HG02763 (cell line): ENCODE results near the gene VWF.
"Not testable (repeated sequence)": the region's sequence is repeated elsewhere in the genome, so short reads cannot be mapped to it uniquely, and the experiment has no call there.

Experiments used
- ATAC-seq: cut with Tn5 transposase; IDR thresholded peaks from one replicate; pipeline ENCODE4 v1.9.1; 2021; ENCODE audit warnings: mild to moderate bottlenecking, moderate library complexity; ENCODE audit not compliant: unreplicated experiment

VWF gene

DNA sequence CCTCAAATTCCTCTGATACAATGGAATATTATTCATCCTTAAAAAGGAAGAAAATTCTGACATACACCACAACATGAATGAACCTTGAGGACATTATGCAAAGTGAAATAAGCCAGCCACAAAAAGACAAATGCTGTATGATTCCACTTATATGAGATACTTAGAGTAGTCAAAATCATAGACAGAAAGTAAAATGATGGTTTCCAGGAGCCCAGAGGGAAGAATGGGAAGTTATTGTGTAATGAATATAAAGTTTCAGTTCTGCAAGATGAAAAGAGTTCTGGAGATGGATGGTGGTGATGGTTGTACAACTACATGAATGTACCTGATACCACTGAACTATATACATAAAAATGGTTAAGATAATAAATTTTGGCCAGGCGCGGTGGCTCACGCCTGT, 18.3 kb downstream of the VWF start:
- ATAC-seq = no peak

GRCh38 chr12:6104842-6105241, 19.6 kb downstream of the VWF start:
- no peak for ATAC-seq

- ATAC-seq = no peak
Observed at GRCh38 chr12:6104027-6104426, 20.4 kb downstream of the VWF start.

- ATAC-seq = not testable (repeated sequence)
Observed at GRCh38 chr12:6102021-6102420, 22.4 kb downstream of the VWF start.

DNA sequence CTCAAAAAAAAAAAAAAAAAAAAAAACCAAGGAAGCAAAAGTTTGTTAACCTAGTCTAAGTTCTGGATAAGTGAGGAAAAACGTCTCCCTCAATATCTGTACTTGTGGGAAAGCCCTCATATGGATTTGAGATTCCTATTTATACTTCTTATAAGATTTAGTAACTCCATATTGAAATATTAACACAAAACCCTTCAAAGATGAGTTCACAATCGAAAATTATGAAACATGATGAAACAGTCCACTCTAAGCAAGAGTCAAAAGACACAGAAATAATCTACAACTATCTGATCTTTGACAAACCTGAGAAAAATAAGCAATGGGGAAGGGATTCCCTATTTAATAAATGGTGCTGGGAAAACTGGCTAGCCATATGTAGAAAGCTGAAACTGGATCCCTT, 25.2 kb downstream of the VWF start:
- no peak for ATAC-seq

DNA sequence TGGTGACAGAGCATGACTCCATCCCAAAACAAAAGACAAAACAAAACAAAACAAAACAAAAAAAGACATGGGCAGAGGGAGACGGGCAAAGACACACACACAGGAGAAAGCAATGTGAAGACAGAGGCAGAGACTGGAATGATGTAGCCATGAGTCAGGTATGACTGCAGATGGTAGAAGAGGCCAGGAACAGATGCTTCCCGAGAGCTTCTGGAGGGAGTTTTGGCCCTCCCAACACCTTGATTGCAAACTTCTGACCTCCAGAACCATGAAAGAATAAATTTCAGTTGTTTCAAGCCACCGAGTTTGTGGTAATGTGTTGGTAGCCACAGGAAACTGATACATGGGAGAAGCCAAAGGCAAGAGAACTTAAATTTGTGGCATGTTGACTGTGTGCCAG, 27.1 kb downstream of the VWF start:
- no peak for ATAC-seq

DNA sequence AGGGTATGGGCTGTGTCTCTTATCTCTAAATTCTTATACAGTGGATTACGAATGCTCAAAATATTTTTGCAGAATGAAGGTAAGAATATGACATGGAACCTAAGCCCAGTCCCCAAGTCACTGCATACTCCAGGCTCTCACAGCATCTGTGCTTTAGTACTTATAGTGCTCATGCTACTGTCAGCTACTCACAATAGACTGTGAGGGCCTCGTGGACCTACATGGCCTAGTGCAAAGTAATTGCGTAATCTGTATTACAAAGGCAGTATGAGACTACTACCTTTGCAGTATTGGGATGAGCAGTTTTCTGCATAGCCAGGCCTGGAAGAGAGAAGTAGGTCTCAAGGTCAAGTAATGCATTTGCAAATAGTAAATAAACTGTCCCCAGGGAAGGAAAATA, 27.9 kb downstream of the VWF start:
- no peak for ATAC-seq

DNA sequence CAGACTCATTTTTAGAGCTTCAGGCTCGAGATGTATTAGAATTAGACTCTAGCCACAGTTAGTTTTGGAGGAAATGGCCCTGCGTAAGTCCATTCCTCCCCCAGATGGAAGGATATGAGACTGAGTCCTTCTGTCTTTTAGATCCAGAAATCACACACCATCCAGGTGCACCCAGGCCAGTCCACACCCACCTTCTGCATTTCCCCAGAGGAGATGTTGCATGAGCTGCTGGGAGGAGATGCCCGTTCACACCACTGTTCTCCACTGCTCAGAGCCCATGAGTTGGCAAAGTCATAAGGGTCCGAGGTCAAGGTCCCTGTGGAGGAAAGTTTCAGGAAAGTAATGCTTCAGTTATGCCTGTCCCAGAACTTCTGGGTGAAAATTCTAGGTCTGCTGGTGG, 29.2 kb downstream of the VWF start:
- no peak for ATAC-seq

DNA sequence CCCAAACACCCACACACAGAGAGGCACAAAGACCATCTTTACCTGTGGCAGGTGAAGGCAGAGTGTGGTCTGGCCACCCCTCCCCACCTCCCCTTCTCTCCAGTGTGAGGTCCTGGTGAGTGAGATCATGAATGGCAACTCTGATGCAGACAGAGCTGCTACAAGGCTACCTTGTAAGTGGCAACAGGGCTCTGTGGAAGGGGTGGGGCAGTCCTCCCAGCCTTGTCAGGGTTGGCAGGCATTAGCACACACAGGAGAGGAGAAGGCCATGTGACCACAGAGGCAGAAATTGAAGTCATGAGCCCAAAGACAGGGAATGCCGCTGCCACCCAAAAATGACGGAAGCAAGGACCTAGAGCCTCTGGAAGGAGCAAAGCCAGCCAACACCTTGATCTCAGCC, 30.7 kb downstream of the VWF start:
- no peak for ATAC-seq

DNA sequence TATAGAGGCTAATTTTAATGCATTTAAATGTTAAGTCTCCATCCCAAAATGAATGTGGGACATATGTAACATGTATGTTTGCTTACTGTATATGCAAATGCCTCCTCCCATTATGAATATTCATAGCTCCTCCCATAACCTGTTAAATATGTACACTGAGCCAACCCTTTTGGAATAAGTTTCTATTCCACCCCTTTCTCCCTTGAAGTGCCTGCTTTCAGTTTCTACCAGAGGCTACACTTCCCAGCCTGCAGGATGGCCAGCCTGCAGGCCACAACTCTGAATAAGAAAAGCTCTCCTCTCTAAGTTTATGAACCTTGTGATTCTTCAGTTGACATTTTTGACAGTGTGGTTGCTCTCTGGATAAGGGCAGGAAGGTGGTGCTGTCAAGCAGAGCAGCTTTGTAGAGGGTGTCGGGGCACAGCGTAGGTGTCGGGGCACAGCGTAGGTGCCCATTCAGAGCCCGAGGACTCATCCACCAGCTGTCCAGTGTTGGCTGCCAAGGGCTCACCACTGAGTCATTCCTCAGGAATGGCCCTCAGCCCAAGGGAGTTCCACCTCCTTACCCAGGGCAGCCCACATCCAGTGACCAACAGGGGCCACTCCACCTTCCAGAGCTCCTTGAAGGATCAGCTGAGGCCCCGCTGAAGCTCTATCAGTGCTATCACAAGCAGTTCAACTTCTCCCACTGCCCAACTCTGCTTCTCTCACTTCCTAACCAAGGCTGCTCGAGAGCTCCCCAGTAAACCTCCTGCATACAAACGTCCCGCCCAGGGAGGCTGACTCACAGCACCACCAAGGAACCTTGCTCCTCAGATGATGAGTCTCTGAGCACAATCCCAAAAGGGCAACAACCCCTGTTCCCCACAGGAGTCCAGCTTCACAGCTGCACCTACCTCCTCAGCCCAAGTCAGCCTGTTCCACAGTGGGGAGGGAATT, 31.4 kb downstream of the VWF start:
- no peak for ATAC-seq

DNA sequence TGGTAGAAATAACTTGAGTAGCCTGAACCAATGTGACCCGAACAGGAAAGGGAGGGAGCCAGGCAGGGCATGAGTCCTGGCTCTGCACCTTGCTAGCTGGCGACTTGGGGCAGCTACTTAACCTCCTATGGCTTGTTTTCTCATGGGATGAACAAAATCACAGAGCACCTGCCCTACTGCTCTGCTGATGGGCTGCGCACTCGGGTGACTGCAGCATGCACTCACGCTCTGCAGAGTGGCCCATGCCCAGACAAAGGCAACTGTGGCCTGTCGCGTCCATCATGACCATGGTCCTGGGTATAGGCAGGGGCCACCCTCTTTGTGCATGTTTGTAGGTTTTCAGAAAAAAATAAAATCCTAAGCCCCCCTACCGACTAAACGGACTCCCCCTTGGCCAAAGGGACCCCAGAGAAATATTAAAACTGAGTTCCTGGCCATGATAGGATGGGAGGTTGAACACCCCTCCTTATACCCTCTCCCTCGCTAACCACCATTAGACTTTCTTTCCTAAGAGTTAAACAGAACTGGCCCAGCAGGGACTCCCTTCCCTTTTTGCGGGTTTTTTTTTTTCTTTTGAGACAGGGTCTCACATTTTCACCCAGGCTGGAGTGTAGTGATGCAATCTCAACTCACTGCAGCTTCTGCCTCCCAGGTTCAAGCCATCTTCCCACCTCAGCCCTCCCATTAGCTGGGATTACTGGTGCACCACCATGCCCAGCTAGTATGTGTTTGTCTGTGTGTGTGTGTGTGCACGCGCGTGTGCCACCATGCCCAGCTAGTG, 32.5 kb downstream of the VWF start:
- no peak for ATAC-seq

DNA sequence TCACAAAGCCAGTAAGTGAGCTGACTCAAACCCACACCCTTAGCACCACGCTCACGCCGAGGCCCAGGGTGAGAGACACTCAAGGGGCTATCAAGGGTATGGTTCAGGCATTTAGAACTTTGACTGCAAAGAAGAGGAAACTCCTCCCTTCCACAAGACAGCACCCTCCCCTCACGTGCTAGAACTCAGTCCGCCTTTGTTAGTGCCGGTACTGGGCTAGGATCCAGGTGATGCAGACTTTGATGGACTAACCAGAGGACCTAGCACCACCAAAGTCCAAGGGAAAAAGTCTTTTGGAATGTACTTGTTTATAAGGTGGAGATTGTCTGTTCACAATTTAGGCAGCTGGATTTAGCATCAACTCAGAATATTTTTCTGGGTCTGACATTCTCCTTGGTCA, 33.7 kb downstream of the VWF start:
- no peak for ATAC-seq

GRCh38 chr12:6088921-6089747, 35.3 kb downstream of the VWF start:
- ATAC-seq = no peak

- no peak for ATAC-seq
Observed at GRCh38 chr12:6086316-6086715, 38.2 kb downstream of the VWF start.

DNA sequence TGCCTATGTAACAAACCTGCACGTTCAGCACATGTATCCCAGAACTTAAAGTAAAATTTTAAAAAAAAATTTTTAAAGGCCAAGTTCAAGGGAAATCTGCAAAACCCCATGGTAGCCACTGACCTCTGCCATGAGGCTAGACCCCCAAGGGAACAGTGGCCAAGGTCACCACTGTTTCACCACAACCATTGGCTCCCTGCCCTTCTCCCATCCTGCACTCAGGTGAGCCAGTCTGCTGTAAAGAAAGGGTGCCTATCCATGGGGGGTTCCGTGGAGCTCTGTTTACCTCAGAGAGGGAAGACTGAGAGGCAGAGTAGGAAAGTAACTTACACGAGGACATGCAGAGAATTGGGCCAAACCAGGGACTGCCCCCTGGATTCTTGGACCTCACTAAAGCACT, 38.6 kb downstream of the VWF start:
- ATAC-seq = no peak

DNA sequence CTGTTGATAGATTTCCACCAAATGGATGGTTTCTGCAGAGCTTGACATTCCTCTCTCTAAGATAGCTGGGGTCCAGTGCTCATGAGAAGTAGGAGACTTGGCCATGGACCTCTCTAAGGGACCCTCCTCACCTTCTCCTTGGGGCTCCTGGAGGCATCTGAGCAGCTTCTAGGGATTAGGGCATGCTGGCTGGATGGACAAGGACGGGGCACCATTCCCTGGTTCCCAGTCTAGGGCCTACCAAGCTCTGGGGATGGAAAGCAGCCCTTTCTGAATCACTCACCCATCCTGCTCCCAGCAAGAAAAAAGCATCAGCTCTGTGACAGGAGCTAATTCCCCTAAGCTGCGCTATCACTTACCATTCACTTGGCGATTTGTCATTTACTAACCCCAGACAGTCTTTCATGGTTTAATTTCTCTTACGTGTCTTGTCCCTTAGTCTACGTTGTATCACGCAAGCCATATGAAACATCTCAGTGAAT, 39.5 kb downstream of the VWF start:
- ATAC-seq = no peak

GRCh38 chr12:6084261-6084968, 40.1 kb downstream of the VWF start:
- no peak for ATAC-seq

DNA sequence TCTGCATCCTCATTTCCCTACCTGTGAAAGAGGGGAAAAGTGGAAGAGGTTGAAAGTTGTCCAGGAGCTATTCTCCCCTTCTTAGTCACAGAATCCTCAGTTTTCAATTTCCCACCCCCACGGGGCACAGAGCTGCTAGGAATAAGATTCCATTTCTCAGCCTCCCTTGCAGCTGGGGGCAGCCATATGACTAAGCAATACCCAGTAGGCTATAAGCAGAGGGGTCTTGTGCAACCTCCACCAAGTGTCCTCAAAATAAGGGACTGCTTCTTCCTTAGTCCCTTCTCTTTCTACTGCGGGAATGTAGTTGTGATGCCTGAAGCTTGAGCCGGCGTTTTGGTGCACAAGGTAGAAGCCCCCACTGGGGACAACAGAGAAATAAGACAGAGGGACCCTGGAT, 40.9 kb downstream of the VWF start:
- ATAC-seq = no peak

- ATAC-seq = no peak
Observed at GRCh38 chr12:6082613-6083012, 41.9 kb downstream of the VWF start.
